Heart right ventricle (tissue), 16 donors: ENCODE data around the gene CCDC86. TPM values are rescaled to one million over a fixed set of nuclear protein-coding genes. Genes with fewer than 3 reads are reported as not detected.
A peak's percentile ranks its signal among the peaks of the same experiment; 100 is the strongest.

Source experiments
- ATAC-seq, 8 donors: fragments of 200-7000 bp; cut with Tn5 transposase; one replicate each; pipeline ENCODE4 v1.9.1; 2020; ENCODE audit warnings: mild to moderate bottlenecking in 8 of 8, moderate library complexity in 8 of 8, moderate number of reproducible peaks in 1 of 8
- DNase-seq, 2 donors: peaks; one replicate each; pipeline ENCODE4 v3.0.0-alpha.2; 2020
- H3K27ac ChIP-seq, 10 donors: fragments of 200-600 bp; sonication (generic) in 2 of 10; one replicate each; pipeline versions ENCODE4 v1.5.0 to v1.8.0; 2020 to 2022; ENCODE audit warnings: mild to moderate bottlenecking in 3 of 10
- H3K27me3 ChIP-seq, 7 donors: fragments of 200-600 bp; one replicate each; pipeline ENCODE4 v1.8.0; 2021 to 2022; ENCODE audit warnings: mild to moderate bottlenecking in 2 of 7
- H3K36me3 ChIP-seq, 9 donors: fragments of 200-600 bp; sonication (generic) in 1 of 9; one replicate each; pipeline versions ENCODE4 v1.5.0 to v1.8.0; 2020 to 2022; ENCODE audit warnings: mild to moderate bottlenecking in 2 of 9
- H3K4me1 ChIP-seq, 9 donors: fragments of 200-600 bp; sonication (generic) in 1 of 9; one replicate each; pipeline versions ENCODE4 v1.5.0 to v1.8.0; 2020 to 2022; ENCODE audit warnings: mild to moderate bottlenecking in 4 of 9
- H3K4me3 ChIP-seq, 10 donors: fragments of 200-600 bp; sonication (generic) in 2 of 10; one replicate each; pipeline versions ENCODE4 v1.5.0 to v1.8.0; 2020 to 2022; ENCODE audit warnings: mild to moderate bottlenecking in 7 of 10, moderate library complexity in 2 of 10
- H3K9me3 ChIP-seq, 11 donors: fragments of 200-600 bp in 10 of 11; sonication (generic) in 2 of 11; one replicate each; pipeline versions ENCODE4 v1.5.0 to v1.8.0; 2013 to 2022; ENCODE audit warnings: mild to moderate bottlenecking in 2 of 11, control low read depth in 1 of 11, moderate library complexity in 1 of 11
- CTCF ChIP-seq, 9 donors: fragments of 200-600 bp; sonication (generic) in 2 of 9; IDR thresholded peaks; one replicate each; pipeline versions ENCODE4 v1.5.0 to v1.8.0; 2021 to 2022; ENCODE audit warnings: antibody characterized with exemption in 9 of 9, mild to moderate bottlenecking in 5 of 9, moderate library complexity in 1 of 9
- WGBS, 2 donors: extraction: QIAGEN DNeasy Blood & Tissue Kit; methylation state at CpG; one replicate each; pipeline ENCODE4 v1.1.7; 2013; ENCODE audit warnings: inconsistent platforms in 1 of 2; 5-methylcytosine and 5-hydroxymethylcytosine counted together
- intact Hi-C, 10 donors: fragments of 100-400 bp; cut with DNase I; formaldehyde crosslinking; loops; one replicate each; pipeline versions ENCODE4 v1.11.1 to v1.14.2; 2022
- long read RNA-seq, 3 donors: library from polyadenylated mRNA; unstranded; transcript quantifications; one replicate each; pipeline ENCODE4 v2.0.0, GENCODE V29; 2020 to 2021
- polyA plus RNA-seq, 2 donors: library from polyadenylated mRNA; stranded (reverse); fragments of 200-250 nt; gene quantifications; one replicate each; pipeline ENCODE4 v1.2.3, GENCODE V29; 2013
- total RNA-seq, 10 donors: library from RNA; stranded (reverse); fragmentation: NEBNext Ultra II Directional in 3 of 10; extraction: Animal tissue kit (Norgen Biotek cat#: 25700) in 3 of 10; gene quantifications; one replicate each; pipeline versions ENCODE4 v1.2.1 to v1.2.4, GENCODE V29; 2021 to 2023
- donor health status: Arrhythmogenic right ventricular cardiomyopathy.
- donor health status: ischemic (EF 13 %, LVEDD 7.1; RV severe dilation, severe dysfunction).
- donor health status: healthy with polysubstance abuse.
- donor health status: DM: no; HTN: yes; CAD: no.
- donor health status: DM: no; HTN: no; CAD: no.
- donor health status: ischemic (EF 25% LVEDD 6.9; RV normal size, moderate dysfunction).
- donor health status: ischemic (EF 25% LVEDD 5.7; RV mildly dilated, moderate dysfunction).
- donor health status: healthy.
- donor health status: DM: yes; HTN: yes; CAD: no.
- donor health status: Ischemic cardiomyopathy.
- donor health status: ischemic (EF 35%, LVEDD 5.7; RV mildly dilated, moderate dysfunction).
- donor health status: nonischemic (EF 11% LVEDD 7.7; RV severe dilation, severe dysfunction).
- donor health status: DM: yes; HTN: yes; CAD: no.
- donor health status: PGD.
- donor health status: ischemic (EF 29% LVEDD 5.4; RV normal size, mild dysfunction).
- donor health status: nonischemic (EF 23%, LVEDD 6.1; RV moderate dilation, normal function).

CCDC86 gene
- total RNA-seq (10 to 100 TPM in 4 of 10 donors, 1 to 10 TPM in 6; 6.6 to 20.1 (median 9.2) TPM), polyA plus RNA-seq (10 to 100 TPM in 1 of 2 donors, 1 to 10 TPM in 1; 7.4 to 26.5 TPM)
- long read RNA-seq, donor 1, partial matches to known transcripts, result 0 of 5 reads
- long read RNA-seq, donor 1, other reads (novel, unspliced or antisense), result 2 of 5 reads
- long read RNA-seq, donor 2, transcript CCDC86-201 (4 exons, 1,893 nt), result major isoform, 7 of 7 reads
- long read RNA-seq, donor 2, partial matches to known transcripts, result 0 of 7 reads
- long read RNA-seq, donor 2, other reads (novel, unspliced or antisense), result 0 of 7 reads
- long read RNA-seq, donor 3, transcript CCDC86-201 (4 exons, 1,893 nt), result major isoform, 72 of 73 reads
- long read RNA-seq, donor 3, partial matches to known transcripts, result 0 of 73 reads
- long read RNA-seq, donor 3, other reads (novel, unspliced or antisense), result 1 of 73 reads

GRCh38 chr11:60841797-60842667, at the start of gene CCDC86:
Gene CCDC86 (plus strand): TSS chr11:60842113. CDS start chr11:60842125, 12 bp downstream.
- 0 to 1% methylated on average over 57 of the region's 57 CpGs for WGBS, 2 donors
- H3K4me1 ChIP-seq, result peaks cover 23 to 51% (median 38%) of the 10 kb centered on the region in 9 donors
- intact Hi-C loops, result loop anchor here in 3 of 10 donors (5.0 kb wide), 1 partner anchor 35 kb away; no protein-coding TSS in a partner anchor

GRCh38 chr11:60792521-60792920, 49.4 kb upstream of the CCDC86 start:
- intact Hi-C loops, result no loop called here
- H3K27ac ChIP-seq, result no peak overlapping the region
- H3K9me3 ChIP-seq, result peaks cover 0 to 6% (median 0%) of the 10 kb centered on the region in 11 donors
- no peak overlapping the region for H3K4me3 ChIP-seq
- WGBS, 2 donors, result 73 to 86% methylated on average over 3 of the region's 3 CpGs
- ATAC-seq, result no peak
- no peak for TF ChIP-seq CTCF (IDR thresholded peaks at IDR 0.05)
- H3K4me1 ChIP-seq, result peaks cover 0 to 10% (median 2%) of the 10 kb centered on the region in 9 donors
- H3K36me3 ChIP-seq, result no peaks in the 10 kb centered on the region
- peaks cover 0 to 6% (median 0%) of the 10 kb centered on the region in 7 donors for H3K27me3 ChIP-seq
- no peak for DNase-seq

More at GRCh38 chr11:60841797-60842667, at the start of gene CCDC86:
- H3K27me3 ChIP-seq, result no peaks in the 10 kb centered on the region
- no peak for TF ChIP-seq CTCF (IDR thresholded peaks at IDR 0.05)
- ATAC-seq, result peak; percentile 96 to 98 (median 98)
- H3K4me3 ChIP-seq, result peak within 1 kb of the TSS; percentile 62 to 96 (median 84)
- H3K27ac ChIP-seq, result peak within 1 kb of the TSS; percentile 56 to 88 (median 80)
- H3K9me3 ChIP-seq, result no peaks in the 10 kb centered on the region
- peaks cover 0 to 12% (median 0%) of the 10 kb centered on the region in 9 donors for H3K36me3 ChIP-seq
- peak; percentile 97 for DNase-seq

GRCh38 chr11:60795291-60795690, 46.6 kb upstream of the CCDC86 start:
- H3K4me1 ChIP-seq, result no peaks in the 10 kb centered on the region
- 72 to 82% methylated on average over 6 of the region's 6 CpGs for WGBS, 2 donors
- H3K9me3 ChIP-seq, result peaks cover 0 to 6% (median 0%) of the 10 kb centered on the region in 11 donors
- ATAC-seq (no peak), DNase-seq (no peak)
- peaks cover 0 to 14% (median 4%) of the 10 kb centered on the region in 7 donors for H3K27me3 ChIP-seq
- no peak overlapping the region for H3K4me3 ChIP-seq
- H3K36me3 ChIP-seq, result no peaks in the 10 kb centered on the region
- intact Hi-C loops, result no loop called here
- no peak for TF ChIP-seq CTCF (IDR thresholded peaks at IDR 0.05)
- no peak overlapping the region for H3K27ac ChIP-seq
